Astrocyte (in vitro differentiated cells and primary cell): Measurements from ENCODE around the gene CDK14. TPM values are rescaled to one million over a fixed set of nuclear protein-coding genes. Genes with fewer than 3 reads are reported as not detected.

Source experiments
- DNase-seq: peaks from one replicate; pipeline ENCODE4 v3.0.0-alpha.2; 2010; ENCODE audit warnings: low read depth
- FAIRE-seq: peaks from 2 replicates; lab custom pipeline; 2011; peaks lifted over from hg19 to GRCh38; lab: Jason Lieb, UNC
- H2AFZ ChIP-seq: 2 replicates; pipeline ENCODE4 v1.6.0; 2012; ENCODE audit warnings: low read depth, low read length, inconsistent platforms
- H3K27ac ChIP-seq: 2 replicates; pipeline ENCODE4 v1.5.1; 2011; ENCODE audit warnings: low read depth, low read length, inconsistent platforms
- H3K27me3 ChIP-seq: 2 replicates; pipeline ENCODE4 v1.6.0; 2011; ENCODE audit warnings: low read length, inconsistent platforms; ENCODE audit not compliant: insufficient read depth
- H3K36me3 ChIP-seq: 2 replicates; pipeline ENCODE4 v1.5.1; 2011; ENCODE audit warnings: low read length, inconsistent platforms; ENCODE audit not compliant: insufficient read depth
- H3K4me1 ChIP-seq: 2 replicates; pipeline ENCODE4 v1.5.1; 2011; ENCODE audit warnings: low read length, inconsistent platforms; ENCODE audit not compliant: insufficient read depth
- H3K4me2 ChIP-seq: 2 replicates; pipeline ENCODE4 v1.6.0; 2012; ENCODE audit warnings: low read length, inconsistent platforms
- H3K4me3 ChIP-seq: 2 replicates; pipeline ENCODE4 v1.5.1; 2011; ENCODE audit warnings: low read depth, mild to moderate bottlenecking, low read length, inconsistent platforms; ENCODE audit not compliant: insufficient read depth
- H3K79me2 ChIP-seq: 2 replicates; pipeline ENCODE4 v1.6.0; 2012; ENCODE audit warnings: mild to moderate bottlenecking, low read length, inconsistent platforms; ENCODE audit not compliant: insufficient read depth
- H3K9ac ChIP-seq: 2 replicates; pipeline ENCODE4 v1.6.0; 2012; ENCODE audit warnings: mild to moderate bottlenecking, low read length, inconsistent platforms
- H3K9me3 ChIP-seq: 2 replicates; pipeline ENCODE4 v1.5.1; 2012; ENCODE audit warnings: low read depth, mild to moderate bottlenecking, low read length, inconsistent platforms; ENCODE audit not compliant: insufficient read depth
- H4K20me1 ChIP-seq: 2 replicates; pipeline ENCODE4 v1.6.0; 2012; ENCODE audit warnings: low read length, inconsistent platforms; ENCODE audit not compliant: insufficient read depth
- H3K27ac Mint-ChIP-seq: one replicate; pipeline ENCODE4 v1.8.0; 2021; ENCODE audit warnings: mild to moderate bottlenecking, mixed read lengths; ENCODE audit not compliant: unreplicated experiment
- H3K27me3 Mint-ChIP-seq: one replicate; pipeline ENCODE4 v1.8.0; 2021; ENCODE audit warnings: low read depth, mixed read lengths; ENCODE audit not compliant: unreplicated experiment
- H3K36me3 Mint-ChIP-seq: one replicate; pipeline ENCODE4 v1.8.0; 2021; ENCODE audit warnings: low read depth, mixed read lengths; ENCODE audit not compliant: unreplicated experiment
- H3K4me1 Mint-ChIP-seq: one replicate; pipeline ENCODE4 v1.8.0; 2021; ENCODE audit warnings: low read depth, mixed read lengths; ENCODE audit not compliant: unreplicated experiment
- H3K4me3 Mint-ChIP-seq: one replicate; pipeline ENCODE4 v1.8.0; 2021; ENCODE audit warnings: mild to moderate bottlenecking, moderate library complexity, mixed read lengths; ENCODE audit not compliant: unreplicated experiment
- H3K9me3 Mint-ChIP-seq: one replicate; pipeline ENCODE4 v1.8.0; 2021; ENCODE audit warnings: mild to moderate bottlenecking, mixed read lengths; ENCODE audit not compliant: unreplicated experiment
- CTCF ChIP-seq: IDR thresholded peaks from 2 replicates; pipeline ENCODE4 v1.5.1; 2011; ENCODE audit warnings: low read depth, mild to moderate bottlenecking, inconsistent platforms, low read length, moderate library complexity; ENCODE audit not compliant: insufficient read depth
- EZH2 ChIP-seq: IDR thresholded peaks from 2 replicates; pipeline ENCODE4 v1.6.1; 2012; ENCODE audit warnings: mild to moderate bottlenecking, low read length, inconsistent platforms; ENCODE audit not compliant: insufficient read depth
- total RNA-seq: library from RNA; stranded (reverse); gene quantifications from 2 replicates; pipeline ENCODE4 v1.2.1, GENCODE V29; 2021

The CDK14 gene
- total RNA-seq, 1 donor from 2014 or later, result 30.2 TPM

GRCh38 chr7:91021956-91022355, 425.8 kb downstream of the CDK14 start:
- Histone ChIP-seq H3K9me3 (no peaks in the 10 kb centered on the region), H3K9ac (no peak overlapping the region), H3K4me3 (no peak overlapping the region), H3K27ac (no peak overlapping the region), H4K20me1 (no peaks in the 10 kb centered on the region), H2AFZ (no peak overlapping the region), H3K79me2 (no peaks in the 10 kb centered on the region), H3K36me3 (no peaks in the 10 kb centered on the region), H3K4me2 (no peak overlapping the region), H3K4me1 (no peaks in the 10 kb centered on the region), H3K27me3 (no peaks in the 10 kb centered on the region)
- Mint-ChIP-seq H3K4me1 (no peaks in the 10 kb centered on the region), H3K27me3 (no peaks in the 10 kb centered on the region), H3K36me3 (no peaks in the 10 kb centered on the region), H3K4me3 (no peak overlapping the region), H3K9me3 (no peaks in the 10 kb centered on the region), H3K27ac (no peak overlapping the region)
- FAIRE-seq (no peak), DNase-seq (no peak)
- TF ChIP-seq EZH2, result no peak
- no peak for TF ChIP-seq CTCF

- H3K4me1 ChIP-seq, result no peaks in the 10 kb centered on the region
- DNase-seq (no peak), FAIRE-seq (no peak)
- no peak overlapping the region for H3K27ac Mint-ChIP-seq
- H2AFZ ChIP-seq, result no peak overlapping the region
- H3K27me3 ChIP-seq, result no peaks in the 10 kb centered on the region
- H3K36me3 ChIP-seq, result no peaks in the 10 kb centered on the region
- H3K4me1 Mint-ChIP-seq, result peaks cover 3% of the 10 kb centered on the region
- H3K9me3 Mint-ChIP-seq, result no peaks in the 10 kb centered on the region
- H3K4me2 ChIP-seq, result no peak overlapping the region
- H3K27me3 Mint-ChIP-seq, result no peaks in the 10 kb centered on the region
- no peak overlapping the region for H3K4me3 Mint-ChIP-seq
- peaks cover 11% of the 10 kb centered on the region for H4K20me1 ChIP-seq
- H3K9ac ChIP-seq, result no peak overlapping the region
- H3K79me2 ChIP-seq, result no peaks in the 10 kb centered on the region
- H3K36me3 Mint-ChIP-seq, result no peaks in the 10 kb centered on the region
- TF ChIP-seq EZH2 (no peak), CTCF (no peak)
- H3K27ac ChIP-seq, result no peak overlapping the region
- H3K4me3 ChIP-seq, result no peak overlapping the region
- no peaks in the 10 kb centered on the region for H3K9me3 ChIP-seq
Observed at GRCh38 chr7:91025906-91026390, 429.8 kb downstream of the CDK14 start.

GRCh38 chr7:91029688-91030087, 433.6 kb downstream of the CDK14 start:
- Mint-ChIP-seq H3K4me3 (no peak overlapping the region), H3K27me3 (no peaks in the 10 kb centered on the region), H3K36me3 (peaks cover 2% of the 10 kb centered on the region), H3K9me3 (no peaks in the 10 kb centered on the region), H3K27ac (no peak overlapping the region), H3K4me1 (peaks cover 6% of the 10 kb centered on the region)
- H3K9ac ChIP-seq, result no peak overlapping the region
- H3K27ac ChIP-seq, result no peak overlapping the region
- no peaks in the 10 kb centered on the region for H3K4me1 ChIP-seq
- H3K4me3 ChIP-seq, result no peak overlapping the region
- TF ChIP-seq EZH2 (no peak), CTCF (no peak)
- no peak overlapping the region for H3K4me2 ChIP-seq
- H3K9me3 ChIP-seq, result no peaks in the 10 kb centered on the region
- no peaks in the 10 kb centered on the region for H3K79me2 ChIP-seq
- H3K36me3 ChIP-seq, result no peaks in the 10 kb centered on the region
- H3K27me3 ChIP-seq, result no peaks in the 10 kb centered on the region
- H2AFZ ChIP-seq, result no peak overlapping the region
- FAIRE-seq (no peak), DNase-seq (no peak)
- peaks cover 13% of the 10 kb centered on the region for H4K20me1 ChIP-seq
